Left cardiac atrium (tissue), 4 donors: ENCODE measurements around the gene TP53I13. TPM values are rescaled to one million over a fixed set of nuclear protein-coding genes. Genes with fewer than 3 reads are reported as not detected.

ENCODE experiments used
- ATAC-seq, 2 donors: fragments of 200-7000 bp; cut with Tn5 transposase; one replicate each; pipeline ENCODE4 v1.9.1; 2020; ENCODE audit warnings: mild to moderate bottlenecking in 2 of 2, moderate library complexity in 2 of 2
- DNase-seq: peaks from one replicate; pipeline ENCODE4 v3.0.0-alpha.2; 2020
- intact Hi-C, 2 donors: fragments of 100-400 bp; cut with DNase I; formaldehyde crosslinking; loops; one replicate each; pipeline versions ENCODE4 v1.14.1 to v1.15.1; 2022 to 2023
- total RNA-seq, 2 donors: library from RNA; stranded (reverse); fragmentation: NEBNext Ultra II Directional; extraction: Animal tissue kit (Norgen Biotek cat#: 25700); gene quantifications; one replicate each; pipeline ENCODE4 v1.2.1, GENCODE V29; 2021
- donor health status: DM: no; HTN: yes; CAD: no.
- donor health status: DM: no; HTN: yes; CAD: no; lungs with severe emphysema.
- donor health status: DM: yes; HTN: yes; CAD: no.
- donor health status: Dilated cardiomyopathy.

The TP53I13 gene
- total RNA-seq, 2 donors from 2014 or later: 42.0 to 48.8 TPM

DNA sequence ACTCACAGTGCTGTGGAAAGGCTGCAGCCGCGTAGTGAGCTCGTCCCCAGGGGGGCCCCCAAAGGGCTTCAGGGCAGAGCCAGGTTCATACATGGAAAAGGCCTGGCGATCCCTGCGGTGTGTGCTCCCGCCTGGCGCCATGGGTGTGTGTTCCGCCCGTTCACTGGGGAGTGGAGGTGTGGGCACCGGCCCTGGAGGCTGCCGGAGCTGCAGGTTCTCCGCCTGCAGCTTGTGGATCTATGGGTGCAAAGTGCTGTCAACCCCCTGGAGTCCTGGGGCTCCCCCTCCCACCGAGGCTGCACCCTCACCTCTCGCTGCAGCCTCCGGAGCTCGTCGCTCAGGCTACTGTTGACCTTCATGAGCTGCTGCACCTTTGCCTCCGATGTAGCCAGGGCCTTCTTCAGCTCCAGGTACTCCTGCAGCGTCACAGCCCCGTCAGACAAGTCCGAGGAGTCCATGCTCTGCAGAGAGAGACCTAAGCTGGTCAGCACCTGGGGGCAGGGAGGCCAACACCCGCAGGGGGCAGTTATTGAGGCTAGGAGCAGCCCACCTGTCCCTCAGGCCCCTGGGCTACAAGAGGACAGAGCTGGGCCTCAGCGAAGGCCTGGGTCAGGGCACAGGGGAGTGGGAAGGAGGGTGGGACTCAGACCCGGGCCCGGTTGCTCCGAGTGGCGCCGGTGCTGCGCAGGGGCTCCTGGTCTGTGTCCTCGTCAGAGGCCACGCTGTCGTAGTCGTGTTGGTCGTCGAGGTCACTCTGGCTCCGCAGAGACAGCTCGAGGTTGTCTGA lies 7.9 kb downstream of the TP53I13 start:
- no peak for ATAC-seq
- intact Hi-C loops: loop anchor here in 1 of 2 donors (10.0 kb wide), 1 partner anchor 358 kb away; the partner anchor contains the start of gene SSH2
- DNase-seq: no peak

DNA sequence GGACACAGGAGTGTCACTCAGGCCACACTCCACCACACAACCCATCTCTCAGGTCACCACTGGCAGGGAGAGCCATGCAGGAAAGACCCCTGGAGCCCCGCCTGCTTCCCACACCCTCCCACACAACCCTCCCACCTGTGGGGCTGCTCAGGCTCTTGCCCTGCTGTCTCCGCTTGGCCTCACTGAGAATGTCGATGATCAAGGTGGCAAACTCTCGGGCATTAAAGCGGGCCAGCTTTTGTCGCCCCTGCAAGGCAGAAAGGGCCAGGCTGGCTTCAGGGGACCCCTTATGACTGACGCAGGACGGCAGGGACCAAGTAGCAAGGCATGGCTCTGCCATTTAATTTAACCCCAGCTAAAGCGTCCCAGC lies 8.5 kb downstream of the TP53I13 start:
- no peak for DNase-seq
- ATAC-seq: no peak
- intact Hi-C loops: loop anchor here in 1 of 2 donors (10.0 kb wide), 1 partner anchor 358 kb away; the partner anchor contains the start of gene SSH2

DNA sequence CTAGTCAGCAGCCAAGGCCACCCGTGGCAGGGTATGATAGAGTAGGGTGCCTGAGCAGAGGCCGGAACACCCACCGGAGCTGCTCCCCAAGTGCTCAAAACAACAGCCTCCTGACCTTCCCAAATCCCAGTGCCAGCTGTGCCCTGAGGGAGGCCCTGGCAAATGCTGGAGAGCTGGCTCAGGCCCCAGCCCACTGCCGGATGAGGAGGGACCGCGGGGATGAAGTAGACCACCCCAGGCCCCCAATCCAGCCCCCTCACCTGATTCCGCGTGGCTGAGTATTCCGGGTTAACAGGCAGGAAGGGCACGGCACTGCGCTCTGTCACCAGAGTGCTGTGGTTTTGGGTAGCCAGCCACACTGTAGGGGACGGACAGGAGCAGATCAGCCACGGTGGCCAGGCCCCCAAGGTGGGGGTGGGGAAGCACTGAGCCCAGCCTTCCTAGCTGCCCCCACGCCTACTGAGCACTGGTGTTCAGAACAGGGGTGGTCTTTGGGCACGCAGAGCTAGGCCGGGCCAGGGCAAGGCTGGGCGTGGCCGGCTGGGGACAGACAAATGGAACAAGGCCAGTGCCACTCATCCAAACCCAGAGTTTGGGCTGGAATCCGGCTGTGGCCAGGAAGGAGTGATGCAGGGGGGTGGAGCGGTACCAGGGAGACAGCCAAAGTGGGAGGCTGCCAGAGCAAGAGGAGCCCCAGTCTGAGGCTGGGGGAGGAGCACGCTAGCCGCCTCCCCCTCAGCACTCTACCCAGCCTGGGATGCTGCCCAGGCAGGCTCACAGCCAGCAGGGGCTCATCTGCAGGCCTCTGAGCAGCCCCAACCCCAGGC lies 9.1 kb downstream of the TP53I13 start:
- DNase-seq (peak; percentile 64), ATAC-seq (peak; percentile 33 to 61)
- intact Hi-C loops: loop anchor here in 1 of 2 donors (10.0 kb wide), 1 partner anchor 357 kb away; the partner anchor contains the start of gene SSH2

DNA sequence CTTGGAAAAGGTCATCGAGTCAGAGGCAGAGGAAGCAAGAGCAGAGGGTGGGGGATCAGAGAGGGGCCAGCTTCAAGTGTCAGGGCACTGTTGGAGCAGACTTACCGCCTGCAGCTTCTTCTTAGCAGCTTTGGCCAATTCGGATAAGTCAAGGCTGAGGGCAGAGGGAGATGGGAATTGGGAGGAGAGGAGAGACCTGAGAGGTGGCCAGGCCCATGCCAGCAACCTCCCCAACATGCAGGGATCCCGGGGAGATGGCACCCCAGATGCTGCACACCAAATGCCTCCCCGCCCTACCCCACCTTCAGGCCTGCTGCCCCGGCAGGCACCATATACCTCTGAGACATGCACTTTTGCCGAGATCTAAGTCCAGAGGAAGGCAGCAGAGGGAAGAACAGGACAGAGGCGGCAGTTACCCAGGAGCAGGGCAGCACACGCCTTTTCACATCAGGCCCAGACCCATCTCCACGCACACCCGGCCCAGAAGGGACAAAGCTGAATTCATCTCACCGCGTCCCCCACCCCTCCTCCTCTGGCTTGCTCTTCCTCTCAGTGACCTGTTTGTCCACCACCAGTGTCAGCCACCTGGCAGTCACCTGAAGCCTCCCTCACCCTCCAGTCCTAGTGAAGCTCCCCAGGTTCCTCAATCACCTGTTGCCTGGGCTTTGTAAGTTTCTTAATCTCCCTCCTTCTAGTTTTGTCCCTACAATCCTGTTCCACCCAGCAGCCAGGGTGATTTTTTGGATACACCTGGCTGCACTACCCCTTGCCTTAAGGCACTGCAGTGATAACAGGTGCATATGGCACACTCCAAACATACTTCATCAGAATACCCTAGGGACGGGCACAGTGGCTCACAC lies 10.4 kb downstream of the TP53I13 start:
- intact Hi-C loops: loop anchor here in 1 of 2 donors (10.0 kb wide), 1 partner anchor 356 kb away; the partner anchor contains the start of gene SSH2
- ATAC-seq (no peak), DNase-seq (no peak)

DNA sequence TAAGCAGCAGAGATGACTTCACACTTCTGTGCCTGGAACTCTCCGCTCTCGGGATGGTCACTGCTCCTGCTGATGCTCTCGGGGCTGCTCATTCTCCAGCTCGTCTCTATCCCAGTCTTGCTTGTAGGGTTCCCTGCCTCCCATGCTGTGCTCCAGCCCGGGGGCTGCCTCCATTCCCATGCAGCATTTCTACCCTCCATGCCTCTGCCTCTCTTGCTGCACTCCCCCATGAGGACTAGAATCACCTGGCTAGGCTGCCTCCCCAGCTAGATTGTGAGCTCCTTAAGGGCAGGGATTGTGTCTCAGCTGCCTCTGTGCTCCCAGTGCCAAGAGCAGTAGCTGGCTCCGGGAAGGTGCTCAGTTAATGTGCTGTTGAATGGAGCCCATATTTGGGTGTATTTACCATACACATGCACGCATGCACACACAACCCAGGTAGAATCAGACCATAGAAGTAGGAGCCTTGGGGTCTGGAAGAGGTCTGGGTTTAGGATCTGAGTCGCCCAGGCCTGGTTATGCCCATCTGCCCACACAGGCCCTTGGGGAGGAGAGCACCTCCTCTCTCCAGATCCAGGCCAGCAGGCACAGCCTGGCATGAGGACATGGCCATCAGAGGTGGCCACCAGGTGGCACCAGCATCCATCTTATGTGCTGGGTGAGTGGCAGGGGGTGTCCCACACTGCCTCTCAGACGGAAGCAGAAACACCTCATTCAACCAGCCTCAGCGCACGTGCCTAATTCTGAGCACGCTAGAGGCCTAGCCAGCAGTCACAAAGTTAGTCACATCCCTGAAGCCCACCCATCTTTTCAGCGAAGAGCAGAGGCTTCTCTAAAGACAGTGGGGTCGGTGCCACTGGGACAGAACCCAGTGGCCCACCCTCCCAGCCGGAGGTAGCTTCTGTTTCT lies 11.6 kb downstream of the TP53I13 start:
- DNase-seq (peak; percentile 89), ATAC-seq (peak; percentile 69 to 82)
- intact Hi-C loops: loop anchor here in 1 of 2 donors (10.0 kb wide), 1 partner anchor 355 kb away; the partner anchor contains the start of gene SSH2

DNA sequence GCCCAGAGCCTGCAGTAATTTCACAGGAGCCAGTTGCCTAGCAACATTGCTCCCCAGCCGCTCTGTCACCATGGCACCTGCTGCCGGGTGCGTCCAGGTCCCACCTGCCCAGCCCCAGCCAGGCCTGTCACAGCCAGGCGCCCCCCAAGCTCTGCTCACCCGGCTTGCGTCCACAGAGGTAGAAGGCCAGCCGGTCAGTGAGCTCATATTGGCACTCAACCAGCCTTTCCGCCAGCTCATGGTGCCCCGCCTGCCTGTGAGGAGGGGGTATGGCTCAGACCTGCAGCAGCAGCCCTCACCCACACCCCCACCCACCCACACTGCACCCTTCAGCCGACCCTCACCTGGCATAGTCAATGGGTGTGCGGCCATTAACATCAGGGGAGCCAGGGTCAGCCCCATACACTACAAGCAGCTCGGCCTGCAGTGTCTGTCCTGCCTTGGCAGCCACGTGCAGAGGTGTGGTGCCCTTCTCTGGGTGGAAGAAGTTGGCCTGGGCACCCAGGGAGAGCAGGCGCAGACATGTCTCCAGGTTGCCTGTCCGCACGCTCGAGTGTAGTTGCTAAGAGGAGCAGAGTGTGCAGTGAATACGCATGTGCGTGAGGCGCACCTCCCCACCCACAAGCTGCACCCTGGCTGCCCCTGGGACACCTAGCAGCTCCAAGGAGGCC lies 13.2 kb downstream of the TP53I13 start:
- ATAC-seq: no peak
- intact Hi-C loops: no loop called here
- no peak for DNase-seq

DNA sequence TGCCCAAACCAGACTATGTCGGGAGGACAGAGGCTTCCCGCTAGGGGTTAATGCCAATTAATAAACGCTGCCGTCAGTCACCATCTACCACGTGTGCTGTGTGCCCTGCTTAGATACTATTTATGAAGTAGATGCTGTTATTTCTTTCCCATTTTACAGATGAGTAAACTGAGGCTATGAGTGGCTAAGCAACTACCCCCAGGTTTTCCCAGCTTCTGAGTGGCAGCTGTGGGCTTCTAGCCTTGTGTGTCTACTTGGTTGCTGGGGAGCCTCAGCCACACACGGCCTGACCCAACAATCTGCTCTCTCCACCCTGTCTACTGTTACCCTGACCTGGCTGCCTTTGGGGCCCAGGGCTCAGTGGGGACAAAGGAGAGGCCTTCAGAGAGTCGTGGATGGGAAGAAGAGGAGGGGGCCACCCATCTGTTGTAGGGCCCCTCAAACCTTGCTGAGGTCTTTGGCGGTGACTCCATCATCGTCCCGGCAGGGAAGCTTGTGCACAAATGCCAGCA lies 13.8 kb downstream of the TP53I13 start:
- intact Hi-C loops: no loop called here

DNA sequence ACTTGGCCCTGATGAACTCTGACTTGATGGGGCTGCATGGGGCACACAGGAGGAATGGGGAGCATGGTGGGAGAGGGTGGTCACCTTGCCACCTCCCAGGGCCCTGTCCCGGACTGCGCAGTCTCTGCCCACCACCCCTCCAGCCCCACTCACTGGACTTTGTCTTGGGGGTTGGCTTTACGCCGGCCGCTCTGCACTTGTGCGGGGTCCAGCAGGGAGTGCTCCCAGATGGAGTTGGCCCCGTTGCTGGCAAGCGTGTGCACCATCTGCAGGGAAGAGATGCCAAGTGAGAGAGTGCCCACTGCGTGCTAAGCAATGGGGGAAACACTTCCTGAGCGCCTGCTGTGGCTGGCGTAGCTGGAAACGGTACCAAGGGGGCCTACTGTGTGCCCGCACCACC lies 14.3 kb downstream of the TP53I13 start:
- no peak for ATAC-seq
- intact Hi-C loops: no loop called here
- no peak for DNase-seq

More for the DNA sequence above, 13.8 kb downstream of the TP53I13 start:
- no peak for ATAC-seq
- DNase-seq: no peak

DNA sequence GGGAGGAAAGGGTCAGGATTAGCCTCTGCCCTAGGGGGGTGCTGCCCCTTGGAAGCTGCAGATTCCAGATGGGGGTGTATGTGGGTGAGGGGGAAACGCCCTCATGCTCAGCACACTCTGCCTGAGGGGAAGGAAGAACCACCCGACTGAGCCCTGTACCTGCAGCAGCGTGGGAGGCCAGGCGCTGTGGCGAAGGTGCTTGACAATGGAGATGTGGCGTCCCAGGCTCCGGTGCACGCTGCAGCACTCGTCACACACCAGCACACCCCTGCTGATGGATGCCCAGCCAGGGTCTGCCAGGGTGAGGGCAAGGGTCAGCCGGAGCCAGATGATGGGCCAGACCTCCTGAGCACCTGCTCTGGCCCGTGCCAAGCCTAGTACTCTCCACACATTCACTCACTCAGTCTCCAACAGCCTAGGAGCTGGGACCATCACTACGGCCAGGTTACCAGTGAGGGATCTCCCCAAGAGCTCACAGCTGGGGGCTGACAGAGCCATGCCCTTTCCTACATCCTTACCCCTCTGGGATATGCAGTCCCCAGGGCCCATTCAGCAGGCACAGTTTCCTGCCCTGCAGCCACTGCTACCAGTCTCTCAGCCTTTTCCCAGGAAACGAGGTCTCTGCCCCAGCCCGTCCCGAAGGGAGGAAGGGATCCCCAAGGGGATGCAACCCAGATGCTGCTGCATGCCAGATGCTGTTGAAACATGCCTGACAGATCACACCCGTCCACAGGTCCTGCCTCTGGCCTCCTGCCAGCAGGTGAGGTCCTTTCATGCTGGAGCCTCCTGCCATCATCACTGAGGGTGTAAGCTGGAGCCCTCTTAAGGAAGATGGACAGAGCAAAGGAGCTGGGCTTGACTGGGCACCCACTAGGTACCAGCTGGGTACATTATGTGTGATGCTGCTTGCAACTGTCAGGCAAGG lies 15.1 kb downstream of the TP53I13 start:
- intact Hi-C loops: no loop called here
- ATAC-seq (no peak), DNase-seq (no peak)

DNA sequence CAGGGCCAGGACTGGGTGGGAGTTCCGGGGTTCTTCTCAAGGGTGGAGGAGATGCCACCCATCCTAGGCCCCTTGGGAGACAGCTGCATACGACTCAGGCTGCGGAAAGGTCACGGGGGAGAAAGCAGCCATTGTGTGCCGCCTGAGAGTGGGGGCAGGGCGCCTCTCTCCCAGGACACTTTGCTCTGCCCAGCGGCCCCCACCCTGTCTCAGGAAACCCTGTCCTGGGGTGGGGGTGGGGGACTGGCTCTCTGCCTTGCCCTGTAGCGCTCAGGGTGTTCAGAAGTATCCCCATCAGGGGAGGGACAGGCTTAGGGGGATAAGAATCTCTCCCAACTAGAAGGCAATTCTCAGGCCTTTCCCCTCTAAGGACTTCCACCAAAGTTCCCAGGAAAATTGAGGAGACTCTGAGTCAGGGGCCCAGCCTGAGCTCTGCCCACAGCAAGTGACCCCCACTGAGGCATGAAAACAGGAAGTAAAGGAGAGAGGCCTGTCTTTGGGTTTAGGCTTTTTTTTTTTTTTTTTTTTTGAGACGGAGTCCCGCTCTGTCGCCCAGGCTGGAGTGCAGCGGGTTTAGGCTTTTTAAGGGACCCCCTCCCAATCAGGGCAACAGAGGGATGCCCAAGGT lies 16.1 kb downstream of the TP53I13 start:
- ATAC-seq (peak in 1 of 2 donors; percentile 13), DNase-seq (no peak)
- intact Hi-C loops: no loop called here

DNA sequence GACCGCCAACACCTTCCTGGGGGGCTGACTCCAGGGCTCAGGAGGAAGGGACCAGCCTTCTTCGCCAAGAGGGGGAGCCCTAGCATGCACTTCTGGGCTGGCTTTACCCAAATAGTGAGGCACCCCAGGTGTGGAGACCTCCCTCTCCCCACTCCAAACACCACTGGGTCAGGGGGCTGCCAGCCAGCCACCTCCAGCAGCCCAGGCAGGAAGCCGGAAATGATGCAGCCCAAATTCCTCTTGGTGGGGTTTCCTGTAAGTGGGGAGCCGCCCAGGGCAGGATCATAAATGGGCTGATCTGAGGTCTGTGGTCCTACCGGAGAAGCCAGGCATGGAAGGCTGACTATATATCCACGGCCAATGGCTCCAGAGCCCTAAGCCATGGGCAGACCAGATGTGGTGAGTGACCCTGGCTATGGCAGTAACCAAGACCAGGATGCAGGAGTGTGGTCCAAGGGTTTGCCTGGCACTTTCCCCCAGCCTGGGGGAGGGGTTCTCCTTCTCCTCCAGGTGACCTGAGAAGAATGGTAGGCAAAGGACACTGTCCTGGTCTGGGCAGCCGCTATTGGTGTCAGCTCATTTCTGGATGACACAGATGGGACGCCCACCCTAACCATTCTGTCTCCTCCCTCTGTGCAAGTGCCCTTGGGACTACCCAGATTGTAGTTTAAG lies 16.7 kb downstream of the TP53I13 start:
- peak in 1 of 2 donors; percentile 2 for ATAC-seq
- peak; percentile 79 for DNase-seq
- intact Hi-C loops: no loop called here

DNA sequence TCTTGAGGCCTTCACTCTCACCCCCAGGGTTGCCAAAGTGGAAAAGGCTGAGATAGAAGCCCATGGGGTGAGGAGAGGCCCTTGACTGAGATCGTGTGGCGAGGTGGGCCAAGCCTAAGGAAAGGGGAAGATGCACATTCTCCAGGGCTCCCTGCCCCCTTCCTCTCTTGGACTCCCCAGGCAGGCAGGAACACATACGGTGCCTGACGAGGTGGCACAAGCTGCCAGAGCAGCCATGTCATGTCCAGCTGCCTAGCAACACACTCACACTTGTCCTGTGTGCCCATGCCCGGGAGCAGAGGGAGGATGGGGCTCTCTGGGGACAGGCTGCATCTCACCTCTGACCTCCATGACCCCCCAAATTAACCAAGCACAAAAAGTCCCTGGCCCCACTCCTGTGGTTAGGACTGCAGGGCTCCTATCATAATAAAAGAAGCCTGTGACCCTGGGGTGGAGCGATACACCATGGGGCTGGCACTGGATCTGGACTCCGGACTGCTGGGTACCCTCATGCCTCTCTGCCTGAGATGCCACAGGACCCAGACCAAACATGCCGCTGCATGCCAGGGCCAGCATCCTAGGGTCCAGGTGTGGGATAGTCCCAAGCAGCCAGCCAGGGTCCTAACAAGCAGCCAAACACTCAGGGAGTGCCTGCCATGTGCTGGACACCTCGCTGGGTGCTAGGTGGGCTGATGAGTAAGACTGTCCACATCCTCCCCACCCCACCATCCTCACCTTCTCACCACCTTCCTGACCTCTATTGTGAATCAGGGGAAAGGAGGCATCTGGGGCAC lies 18.4 kb downstream of the TP53I13 start:
- DNase-seq (no peak), ATAC-seq (no peak)
- intact Hi-C loops: no loop called here

DNA sequence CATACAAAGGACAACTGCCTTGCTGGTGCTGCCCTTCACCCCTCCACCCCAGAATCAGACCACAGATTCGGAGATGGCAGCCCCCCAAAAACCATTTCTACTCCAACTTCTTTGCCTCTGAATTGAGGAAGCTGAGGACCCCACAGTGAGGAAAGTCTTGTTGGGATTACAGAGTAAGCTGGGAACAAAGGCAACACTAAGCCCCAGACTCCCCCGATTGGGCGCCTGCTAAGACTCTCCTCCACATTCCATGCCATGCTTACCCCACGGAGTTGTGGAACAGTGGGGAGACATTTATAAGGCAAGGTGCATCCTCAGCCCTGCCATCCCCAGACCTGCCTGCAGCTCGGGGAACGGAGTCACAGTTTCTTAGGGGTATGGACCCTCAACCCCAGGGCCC lies 19.1 kb downstream of the TP53I13 start:
- ATAC-seq (no peak), DNase-seq (no peak)
- intact Hi-C loops: no loop called here

DNA sequence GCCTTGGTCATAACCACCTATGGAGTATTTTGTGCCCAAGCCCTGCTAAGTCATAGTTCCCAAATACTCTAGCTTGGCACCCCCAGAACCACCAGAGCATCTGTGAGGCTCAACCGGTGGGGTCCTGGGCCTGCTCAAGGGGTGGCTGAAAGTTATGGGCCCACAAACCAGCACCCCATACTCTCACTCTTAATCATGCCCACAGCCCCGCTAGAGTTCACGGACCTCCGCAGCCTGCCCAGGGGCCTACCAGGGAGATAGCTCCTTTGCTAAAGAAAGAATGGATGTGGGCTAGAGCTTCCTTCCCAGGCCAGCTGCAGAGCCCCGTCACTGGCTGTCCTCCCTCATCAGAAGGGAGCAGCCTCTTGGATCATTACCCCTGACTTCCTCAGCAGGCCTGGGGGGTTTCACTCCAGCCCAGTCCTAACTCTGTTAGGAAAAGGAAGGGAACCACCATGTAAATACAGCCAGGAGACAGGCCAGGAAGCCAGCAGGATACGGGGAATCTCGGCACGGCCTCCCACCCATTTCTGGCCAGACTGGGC lies 19.6 kb downstream of the TP53I13 start:
- intact Hi-C loops: no loop called here
- ATAC-seq (no peak), DNase-seq (no peak)
